ENCODE results near the gene ADGRF4.

The ADGRF4 gene

DNA sequence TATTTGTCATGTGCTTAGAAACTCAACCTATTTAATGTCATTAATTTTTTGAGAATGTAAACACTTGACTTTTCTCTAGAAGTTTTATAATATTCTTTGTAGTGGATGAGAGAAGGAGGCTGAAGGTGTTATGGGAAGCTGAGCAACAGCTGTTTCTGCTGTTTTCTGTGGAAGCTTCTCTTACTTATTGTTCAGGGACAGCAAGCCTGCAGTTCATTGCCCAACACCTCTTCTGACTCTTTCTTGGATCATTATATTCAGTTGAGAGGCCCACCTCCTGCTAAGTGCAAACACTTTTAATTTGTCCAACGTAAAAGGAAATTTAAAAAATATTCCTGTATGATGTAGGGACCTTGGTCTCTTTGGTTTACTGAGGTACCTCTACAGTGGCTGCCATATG, 12.0 kb upstream of the ADGRF4 start:
- DNase-seq: no peak

DNA sequence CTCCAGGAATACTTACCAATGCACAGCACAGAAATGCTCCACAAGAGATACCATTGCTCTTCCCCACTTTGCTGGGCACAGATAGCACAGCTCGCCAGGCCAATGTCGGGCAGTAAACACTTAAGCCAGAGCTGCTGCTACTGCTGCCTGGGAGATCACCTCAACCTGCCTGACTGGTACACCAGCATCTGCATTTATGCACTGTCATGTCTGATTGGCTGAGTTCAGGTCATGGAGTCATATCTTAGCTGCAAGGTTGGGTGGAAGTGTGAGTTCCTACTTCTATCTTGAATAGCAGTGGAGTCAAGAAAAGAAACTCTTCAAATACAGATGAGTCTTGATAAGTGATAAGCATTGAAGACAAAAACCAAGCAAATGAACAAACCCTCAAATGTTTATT, 10.9 kb upstream of the ADGRF4 start:
- no peak for DNase-seq

DNA sequence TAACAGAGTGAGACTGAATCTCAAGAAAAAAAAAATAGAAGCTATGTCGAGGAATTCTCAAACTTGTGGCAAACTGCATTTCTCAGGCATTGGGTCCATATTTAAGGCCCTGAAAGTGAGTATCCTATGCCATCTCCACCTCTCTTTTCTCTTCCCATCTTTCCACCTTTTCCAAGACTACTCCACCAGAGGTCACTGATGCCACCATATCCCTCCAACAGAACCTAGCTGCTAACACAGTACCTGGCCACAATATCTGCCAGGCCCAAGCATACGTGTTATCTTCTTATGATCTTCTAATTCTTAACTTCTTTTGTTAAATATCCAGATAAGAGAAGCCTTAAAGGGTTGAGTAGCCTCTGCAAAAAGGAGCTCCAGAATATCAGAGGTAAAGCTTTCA, 8.2 kb upstream of the ADGRF4 start:
- no peak for DNase-seq

DNA sequence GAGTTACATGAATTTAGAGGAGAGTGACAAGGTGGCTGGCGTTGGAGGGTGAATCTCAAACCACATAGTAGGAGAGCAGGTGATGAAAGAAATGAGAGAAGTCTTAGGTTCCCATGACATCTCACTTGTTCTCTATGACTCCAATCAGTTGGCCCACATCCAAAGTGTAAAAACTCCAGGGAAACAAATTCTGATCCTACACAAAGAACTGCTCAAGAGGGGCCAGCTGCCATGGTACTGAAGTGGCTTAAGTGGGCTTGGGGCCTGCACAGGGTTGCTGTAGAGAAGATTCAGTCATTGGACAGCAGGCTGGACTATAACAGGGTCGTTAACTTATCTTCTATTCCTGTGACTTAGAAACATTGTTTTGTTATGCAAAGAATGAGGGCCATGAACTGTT, 7.6 kb upstream of the ADGRF4 start:
- DNase-seq: no peak

DNA sequence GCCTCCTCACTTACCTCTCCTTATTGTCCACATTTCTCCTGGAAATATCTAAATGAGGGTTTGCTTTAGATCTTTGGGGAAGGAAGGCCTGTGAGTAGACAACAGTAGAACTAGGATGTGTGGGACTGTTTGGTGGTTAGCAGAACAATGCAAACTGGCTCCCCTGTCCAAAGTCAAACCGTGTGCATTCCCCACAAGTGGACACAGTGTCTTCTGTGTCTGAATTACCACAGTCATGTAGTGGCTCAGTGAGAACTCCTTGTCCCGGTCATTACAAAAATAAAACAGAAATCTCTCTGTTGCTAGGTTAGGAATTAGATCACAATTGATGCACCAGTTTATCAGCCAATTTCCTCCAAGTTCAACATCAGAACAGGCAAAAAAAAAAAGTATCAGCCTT, 455 bp upstream of the ADGRF4 start:
- no peak for DNase-seq

DNA sequence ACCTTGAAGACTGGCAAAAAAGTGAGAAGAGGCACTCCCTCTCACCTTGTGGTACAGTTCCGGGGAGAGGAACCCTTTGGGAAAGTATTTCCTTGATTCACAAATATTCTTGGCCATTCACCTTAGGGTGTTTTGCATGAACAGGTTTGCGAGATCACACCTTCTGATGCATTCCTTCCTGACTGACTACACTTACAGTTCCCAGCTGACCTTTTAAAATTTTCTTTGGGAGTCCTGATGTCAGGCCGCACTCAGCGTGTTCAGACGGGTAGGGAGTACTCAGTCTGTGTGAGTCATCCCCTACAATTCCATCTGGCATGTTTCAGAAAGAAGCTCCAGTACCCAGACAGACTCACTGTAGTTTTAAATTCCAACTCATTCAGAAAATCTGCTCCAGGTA, 1.7 kb downstream of the ADGRF4 start:
- no peak for DNase-seq

DNA sequence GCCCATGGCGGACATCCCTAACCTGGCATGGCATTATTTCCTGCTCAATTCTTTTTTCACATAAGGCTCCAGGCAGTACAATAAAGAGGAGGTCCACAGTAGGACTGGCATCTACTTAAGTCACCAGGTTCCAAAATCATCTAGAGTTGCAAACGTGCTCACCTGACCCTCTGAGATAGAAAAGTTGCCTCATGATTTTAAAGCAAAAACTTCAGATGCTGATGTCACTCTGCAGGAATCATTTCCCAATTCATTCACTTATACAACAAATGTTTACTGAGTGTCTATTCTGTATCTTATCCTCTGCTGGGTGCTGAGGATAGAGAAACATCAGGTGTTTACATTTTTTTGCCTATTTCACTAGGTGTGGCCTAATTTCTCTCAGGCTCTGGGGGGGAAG, 2.2 kb downstream of the ADGRF4 start:
- no peak for DNase-seq

DNA sequence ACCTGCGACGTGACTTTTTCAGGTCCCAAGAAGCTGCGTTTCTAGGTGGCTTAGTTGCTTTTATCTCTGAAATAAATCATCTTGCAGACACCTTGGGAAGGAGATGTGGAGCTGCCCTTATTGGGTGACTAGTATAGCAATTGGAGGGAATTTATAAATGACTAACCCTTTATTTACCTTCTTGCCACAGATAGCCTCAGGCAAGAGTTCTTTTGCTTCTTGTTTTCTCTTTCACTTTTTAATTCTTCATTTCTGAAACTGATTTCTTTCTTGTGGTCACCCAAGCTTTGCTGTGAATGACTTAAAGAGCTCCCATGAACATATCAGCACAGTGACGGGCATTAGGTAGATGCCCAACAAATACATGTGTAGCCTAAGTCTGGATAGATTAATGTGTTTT, 3.0 kb downstream of the ADGRF4 start:
- DNase-seq: no peak

DNA sequence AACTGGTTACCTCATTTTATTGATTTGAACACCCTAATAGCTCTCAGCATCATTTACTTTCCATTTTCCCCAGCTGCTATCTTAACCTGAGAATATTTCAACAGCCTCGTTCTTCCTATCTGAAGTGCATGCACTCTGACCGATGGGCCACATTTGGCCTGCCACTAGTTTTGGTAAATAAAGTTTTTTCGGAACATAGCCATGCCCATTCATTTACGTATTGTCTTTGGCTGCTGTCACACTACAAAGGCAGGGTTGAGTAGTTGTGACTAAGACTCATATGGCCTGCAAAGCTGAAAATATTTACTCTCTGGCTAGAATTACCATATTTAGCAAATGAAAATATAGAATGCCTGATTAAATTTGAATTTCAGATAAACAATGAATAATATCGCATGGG, 10.8 kb downstream of the ADGRF4 start:
- no peak for DNase-seq

DNA sequence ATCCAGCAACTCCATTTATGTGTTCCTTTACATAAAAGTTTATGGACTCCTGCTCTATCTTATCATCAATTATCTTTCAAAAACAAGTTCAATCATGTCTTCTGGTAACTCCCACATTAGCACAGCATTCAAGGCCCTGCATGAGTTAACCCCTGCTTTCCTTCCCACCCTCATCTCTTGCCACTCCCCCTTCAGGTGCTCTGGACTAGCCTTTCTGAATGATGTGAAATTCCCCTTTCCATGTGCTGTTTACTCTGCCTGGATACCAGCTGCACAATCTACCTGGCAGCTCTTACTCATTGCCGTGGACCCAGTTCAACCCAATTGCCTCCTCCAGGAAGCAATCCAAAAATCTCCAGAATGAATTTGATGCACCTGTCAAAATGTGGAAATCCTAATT, 11.9 kb downstream of the ADGRF4 start:
- no peak for DNase-seq

DNA sequence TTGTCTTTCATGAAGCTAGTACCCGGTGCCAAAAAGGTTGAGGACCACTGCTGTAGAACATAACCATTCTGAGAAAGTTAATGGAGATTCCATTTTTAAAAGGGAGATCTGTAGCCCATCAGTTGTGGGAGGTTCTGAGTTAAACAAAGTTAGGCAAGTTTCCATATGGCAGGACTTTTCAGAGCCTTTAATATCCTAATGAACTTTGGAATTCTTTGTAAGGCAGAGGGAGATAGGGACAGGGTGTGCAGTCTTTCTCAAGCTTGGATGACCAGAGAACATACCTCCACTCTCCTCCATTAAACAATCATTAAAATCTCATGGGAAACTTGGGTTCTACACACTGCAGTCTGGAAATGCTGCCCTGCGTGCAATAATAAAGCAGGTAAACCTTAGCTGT, 14.8 kb downstream of the ADGRF4 start:
- DNase-seq: no peak

DNA sequence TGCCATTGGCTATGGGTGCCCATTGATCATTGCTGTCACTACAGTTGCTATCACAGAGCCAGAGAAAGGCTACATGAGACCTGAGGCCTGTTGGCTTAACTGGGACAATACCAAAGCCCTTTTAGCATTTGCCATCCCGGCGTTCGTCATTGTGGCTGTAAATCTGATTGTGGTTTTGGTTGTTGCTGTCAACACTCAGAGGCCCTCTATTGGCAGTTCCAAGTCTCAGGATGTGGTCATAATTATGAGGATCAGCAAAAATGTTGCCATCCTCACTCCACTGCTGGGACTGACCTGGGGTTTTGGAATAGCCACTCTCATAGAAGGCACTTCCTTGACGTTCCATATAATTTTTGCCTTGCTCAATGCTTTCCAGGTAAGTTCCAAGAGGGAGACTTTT, 16.4 kb downstream of the ADGRF4 start:
- DNase-seq: no peak

DNA sequence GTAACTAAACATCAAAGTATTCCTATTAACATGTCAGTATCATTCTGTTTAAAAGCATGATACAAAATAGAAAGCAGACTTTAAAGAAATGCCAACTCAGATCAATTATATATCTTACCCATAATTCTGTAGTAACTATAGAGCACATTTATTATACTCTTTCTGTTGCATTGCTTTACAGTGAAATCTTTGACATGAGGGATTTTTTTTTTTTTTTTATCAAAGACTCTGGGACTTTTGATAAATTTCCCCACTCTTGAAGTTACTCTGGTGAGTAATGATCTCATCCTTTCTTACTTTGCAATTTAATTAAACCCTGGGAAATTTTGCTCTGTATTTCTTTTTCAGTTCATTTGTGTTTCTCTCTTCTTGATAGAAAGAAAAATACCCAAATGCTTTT, 17.4 kb downstream of the ADGRF4 start:
- no peak for DNase-seq

DNA sequence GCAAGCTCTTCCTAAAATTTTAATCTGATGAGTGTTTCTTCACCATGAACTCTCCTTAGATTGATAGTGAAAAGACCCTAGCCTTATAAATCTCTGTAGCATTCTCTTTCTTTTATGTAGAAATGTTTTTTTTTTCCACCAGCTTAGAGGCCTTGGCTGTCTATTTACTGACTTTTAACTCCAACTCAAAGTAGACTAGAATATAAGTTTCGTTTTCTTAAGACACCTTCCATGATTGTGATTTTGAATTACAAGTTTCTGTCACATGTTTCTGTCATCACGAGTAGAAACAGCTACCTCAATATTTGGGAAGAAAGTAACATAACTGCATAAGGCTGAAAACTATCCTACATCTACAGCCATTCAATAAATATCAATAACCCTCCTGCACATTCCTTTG, 17.8 kb downstream of the ADGRF4 start:
- DNase-seq: no peak

DNA sequence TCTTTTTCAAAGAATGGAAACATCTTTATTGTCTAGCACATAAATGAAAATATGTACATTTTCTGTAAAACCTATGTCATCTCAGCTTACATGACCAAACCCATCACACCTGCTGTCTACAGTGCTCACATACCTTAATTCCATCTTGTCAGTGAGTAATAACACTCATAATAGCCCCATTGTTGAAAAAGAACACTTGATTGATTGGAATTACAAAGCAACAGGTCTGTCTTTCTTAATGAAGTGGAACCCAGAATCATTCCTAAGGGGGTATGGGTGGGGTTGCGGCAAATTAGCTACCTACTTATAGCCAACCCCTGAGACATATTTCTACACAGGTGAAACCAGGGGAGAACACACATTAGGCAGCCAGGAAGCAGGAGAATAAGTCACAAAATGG, 20.2 kb downstream of the ADGRF4 start:
- DNase-seq: no peak

DNA sequence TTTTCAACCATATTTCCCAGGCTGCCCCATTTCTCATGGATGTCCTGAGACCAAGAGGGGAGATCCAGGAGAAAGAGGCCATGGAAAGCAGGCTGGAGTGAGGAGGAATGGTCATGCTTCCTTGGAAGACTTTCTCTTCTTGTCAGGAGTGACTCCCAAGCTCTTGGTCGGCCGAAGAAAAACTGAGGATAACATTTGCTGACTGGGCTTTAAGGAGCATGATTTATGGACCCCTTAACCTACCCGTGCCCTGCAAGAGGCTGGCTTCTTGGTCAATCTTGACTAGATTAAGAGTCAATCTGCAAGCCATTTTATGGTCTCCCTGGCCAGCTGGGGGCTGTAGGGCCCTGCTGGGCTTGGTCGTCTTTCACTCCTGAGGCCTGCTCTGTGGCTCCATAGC, 22.8 kb downstream of the ADGRF4 start:
- DNase-seq: no peak

DNA sequence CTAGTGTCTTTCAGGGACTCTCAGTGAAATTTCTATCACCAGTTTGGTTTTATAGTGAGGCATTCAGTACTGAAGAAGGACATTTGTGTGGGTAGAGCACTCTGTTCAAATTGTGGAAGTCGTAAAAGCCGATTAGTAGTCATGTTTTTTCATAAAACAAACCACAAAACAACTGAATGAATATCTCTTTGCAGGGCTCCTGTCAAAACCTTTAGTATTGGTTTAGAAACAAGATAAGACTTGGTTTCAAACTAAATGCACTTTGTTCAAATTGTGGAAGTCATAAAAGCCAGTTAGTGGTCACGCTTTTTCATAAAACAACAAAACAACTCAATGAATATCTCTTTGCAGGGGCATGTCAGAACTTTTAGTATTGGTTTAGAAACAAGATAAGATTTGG, 23.8 kb downstream of the ADGRF4 start:
- DNase-seq: no peak

DNA sequence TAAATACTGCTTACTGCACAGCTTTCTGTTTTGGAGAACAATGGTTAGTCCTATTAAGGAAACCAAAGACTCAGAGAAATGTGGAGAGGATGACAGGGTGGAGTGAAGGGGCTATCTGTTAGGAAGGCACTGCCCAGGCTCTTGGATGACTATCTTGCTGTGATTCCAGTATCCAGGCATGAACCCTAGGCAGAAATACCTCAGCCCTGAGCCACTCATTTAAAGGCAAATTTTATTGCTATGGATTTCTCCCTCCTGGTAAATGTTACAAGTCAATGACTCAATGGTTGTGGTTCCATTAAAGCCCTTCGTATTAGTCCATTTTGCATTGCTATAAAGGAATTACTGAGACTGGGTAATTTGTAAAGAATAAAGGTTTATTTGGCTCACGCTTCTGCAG, 25.9 kb downstream of the ADGRF4 start:
- DNase-seq: no peak

DNA sequence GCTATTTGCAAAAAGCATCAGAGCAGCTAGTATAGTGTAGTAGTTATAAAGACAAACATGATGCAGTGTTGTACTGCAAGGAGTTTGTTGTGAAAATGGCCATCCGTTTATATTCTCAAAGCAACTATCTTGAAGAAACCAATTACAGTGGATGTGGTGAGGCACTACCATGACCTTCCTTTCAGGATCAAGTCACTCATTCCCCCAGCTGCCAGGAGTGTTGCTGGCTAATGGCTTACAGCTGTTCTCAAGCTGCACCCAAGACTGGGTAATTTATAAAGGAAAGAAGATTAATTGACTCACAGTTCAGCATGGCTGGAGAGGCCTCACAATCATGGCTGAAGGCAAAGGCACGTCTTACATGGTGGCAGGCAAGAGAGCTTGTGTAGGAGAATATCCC, 29.0 kb downstream of the ADGRF4 start:
- DNase-seq: no peak

DNA sequence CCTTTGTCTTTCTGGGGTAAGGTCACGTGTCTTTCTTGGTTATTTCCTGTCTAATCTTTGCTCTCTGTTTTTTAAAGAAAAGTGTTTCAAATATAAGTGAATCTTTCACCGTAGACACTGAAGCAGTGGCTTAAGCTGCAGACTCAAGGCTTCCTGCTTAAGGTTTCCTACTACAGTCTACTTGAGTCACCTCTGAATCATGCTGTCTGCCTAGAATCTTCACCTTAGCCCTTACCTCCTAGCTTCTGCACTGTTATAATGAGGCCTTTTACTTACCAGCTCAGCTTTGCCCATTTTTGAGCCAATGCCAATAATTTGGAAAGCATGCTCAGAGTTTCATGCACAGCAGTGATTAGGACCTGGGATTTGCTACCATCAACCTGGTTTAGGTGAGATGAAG, 30.6 kb downstream of the ADGRF4 start:
- DNase-seq: no peak

DNA sequence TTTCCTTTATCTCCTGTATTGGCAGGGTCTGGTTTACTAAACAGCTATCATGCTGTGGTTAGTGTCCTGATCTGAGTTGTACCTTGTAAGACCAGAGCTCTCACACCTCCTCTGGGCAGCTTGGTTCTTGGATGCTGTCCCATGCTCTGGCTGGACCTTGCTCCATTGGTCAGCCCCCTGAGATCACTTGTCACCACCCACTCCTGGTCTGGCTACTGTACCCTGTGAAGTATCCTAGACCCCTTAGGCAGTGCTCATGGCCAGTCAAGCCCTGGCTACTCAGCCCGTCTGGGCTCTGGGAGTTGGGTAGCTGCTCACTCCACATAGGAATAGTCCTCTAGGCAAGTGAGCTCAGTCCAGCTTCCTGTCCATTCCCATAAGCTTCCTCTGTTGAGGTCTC, 31.1 kb downstream of the ADGRF4 start:
- no peak for DNase-seq

DNA sequence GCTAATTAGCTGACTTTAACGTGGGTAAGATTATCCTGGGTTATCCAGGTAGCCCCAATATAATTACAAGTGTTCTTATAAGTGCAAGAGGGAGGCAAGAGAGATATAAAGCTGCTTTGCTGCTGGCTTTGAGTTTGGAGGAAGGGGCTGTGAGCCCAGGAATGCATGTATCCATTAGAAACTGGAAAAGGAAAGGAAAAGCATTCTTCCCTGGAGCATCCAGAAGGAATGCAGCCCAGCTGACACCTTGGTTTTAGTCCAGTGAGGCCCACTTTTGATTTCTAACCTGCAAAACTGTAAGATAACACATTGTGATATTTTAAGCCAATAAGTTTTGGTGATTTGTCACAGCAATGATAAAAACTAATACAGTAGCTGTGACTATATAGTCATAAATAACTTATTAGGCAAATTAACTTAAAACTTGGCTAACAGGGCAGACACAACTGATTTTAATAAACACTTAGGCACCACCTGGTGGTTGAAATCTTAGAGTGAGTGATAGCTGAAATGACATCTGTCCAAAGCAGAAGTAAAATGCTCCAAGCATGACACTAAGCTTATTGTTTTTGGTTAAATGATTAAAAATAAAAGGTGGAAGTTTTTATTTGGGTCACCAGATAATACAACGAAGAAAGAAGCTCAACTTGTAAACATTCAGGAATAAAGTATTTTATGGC, 35.6 kb downstream of the ADGRF4 start:
- DNase-seq: no peak

DNA sequence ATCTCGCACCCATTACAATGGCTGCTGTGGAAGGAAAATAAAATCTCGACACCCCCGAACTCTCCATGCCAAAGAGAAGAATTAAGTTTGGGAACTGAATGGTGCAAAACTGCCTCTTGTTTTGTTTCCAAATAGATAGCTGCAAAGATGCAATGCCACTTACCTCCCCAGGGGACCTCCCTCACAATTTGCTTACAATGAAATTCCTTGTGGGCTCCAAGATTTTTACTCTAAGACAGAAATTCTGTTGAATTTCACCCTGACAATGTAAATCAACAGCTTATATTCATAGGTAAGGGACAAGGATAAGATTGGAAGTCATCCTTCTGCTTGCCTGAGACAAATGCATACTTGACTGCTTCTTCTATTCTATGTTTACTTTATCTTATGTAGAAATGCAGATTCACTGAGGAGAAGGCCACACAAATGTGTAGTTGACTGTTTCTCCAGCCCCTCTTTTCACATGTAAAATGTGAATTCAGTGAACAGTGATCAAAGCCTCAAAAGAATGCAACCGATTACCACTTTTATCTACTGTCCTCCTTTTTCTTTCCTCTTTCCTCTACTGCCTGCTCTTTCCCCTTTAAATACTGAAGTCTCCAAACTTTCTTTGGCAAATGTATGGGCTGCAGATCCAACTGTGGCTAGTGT, 36.6 kb downstream of the ADGRF4 start:
- no peak for DNase-seq

DNA sequence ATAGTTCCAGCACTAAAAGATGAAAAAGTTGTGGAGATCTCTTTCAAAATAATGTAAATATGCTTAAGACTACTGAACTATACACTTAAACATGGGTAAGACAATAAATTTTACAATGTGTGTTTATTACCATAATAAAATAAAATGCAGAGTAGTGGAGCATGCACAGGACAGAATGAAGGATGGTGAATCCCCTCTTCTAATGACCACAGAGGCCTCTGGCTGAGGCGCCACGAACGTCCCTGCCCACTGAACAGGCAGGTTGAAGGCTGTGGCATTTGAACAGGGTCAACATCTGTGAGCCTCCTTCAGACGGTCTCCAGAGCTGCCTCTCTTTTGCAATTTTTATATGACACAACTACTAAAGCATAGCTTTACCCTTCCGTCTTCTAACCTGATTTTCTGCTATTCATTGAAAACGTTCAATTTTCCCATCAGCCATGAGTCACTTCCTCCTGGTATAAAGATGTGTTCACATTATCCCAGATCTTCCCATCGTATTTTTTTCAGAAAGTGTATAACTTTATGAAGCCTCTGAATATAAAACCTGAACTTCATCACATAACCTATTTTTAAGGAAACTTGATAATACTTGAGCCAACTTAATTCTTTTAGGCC, 37.8 kb downstream of the ADGRF4 start:
- no peak for DNase-seq

DNA sequence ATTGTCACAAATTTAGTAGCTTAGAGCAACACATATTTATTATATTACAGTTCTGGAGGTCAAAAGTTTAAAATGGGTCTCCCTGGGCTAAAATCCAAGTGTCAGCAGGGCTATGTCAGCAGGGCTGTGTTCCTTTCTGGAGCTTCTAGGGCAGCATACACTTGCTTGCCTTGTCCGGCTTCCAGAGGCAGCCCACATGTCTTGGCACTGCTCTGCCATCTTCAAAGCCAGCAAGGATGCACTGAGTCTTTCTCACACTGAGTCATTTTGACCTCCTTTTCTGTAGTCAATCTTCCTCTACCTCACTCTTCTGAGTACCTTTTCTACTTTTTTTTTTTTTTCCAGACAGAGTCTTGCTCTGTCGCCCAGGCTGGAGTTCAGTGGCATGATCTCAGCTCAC, 39.0 kb downstream of the ADGRF4 start:
- no peak for DNase-seq

All from amniotic stem cell (primary cell).